ENCODE data around the gene CDC42BPB. TPM values are rescaled to one million over a fixed set of nuclear protein-coding genes. Genes with fewer than 3 reads are reported as not detected.

Gene CDC42BPB
- total and polyA plus RNA-seq, 2 of the 4 experiments (the other 2 are of a cell fraction): 49.1 to 81.4 TPM

DNA sequence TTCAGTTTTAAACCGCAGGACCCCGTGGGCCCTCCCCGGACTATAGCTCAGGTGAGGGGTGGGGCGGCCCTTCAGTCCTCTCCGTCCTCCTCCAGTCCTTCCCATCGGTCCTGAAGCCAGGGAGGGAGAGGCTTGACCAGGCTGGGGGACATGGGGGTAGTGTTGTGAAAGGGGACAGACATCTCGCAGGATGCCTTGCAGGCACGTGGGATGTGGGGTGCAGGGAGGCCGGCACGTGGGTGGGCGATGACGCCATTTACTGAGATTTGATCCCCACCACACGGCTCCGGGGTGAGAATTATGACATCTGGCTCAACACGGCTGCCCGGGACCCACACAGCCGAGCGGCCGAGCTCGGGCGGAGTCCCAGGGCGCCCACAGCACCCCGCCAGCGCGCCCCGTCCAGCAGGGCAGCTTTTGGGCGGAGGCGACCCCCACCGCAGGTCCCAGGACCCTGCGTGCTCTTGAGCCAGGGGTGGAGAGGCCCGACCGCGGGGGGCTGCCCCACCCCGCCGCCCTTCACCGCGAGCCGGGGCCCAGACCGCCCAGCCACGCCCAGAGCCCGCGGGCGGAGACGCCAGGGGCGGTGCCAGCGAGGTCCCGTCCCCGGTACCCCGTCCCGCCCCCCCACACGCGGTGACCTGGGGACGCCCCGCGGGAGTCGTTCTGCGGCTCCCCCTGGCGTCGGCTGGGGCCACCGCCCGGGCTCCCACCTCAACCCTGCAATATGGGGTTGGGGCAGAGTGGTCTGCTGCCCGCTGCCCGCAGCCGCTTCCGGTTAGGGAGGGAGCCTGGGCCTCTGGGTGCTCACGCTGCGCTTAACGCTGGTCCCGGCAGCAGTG lies 33.9 kb upstream of the CDC42BPB start:
- Histone ChIP-seq H4K20me1 (ENCODE audit: insufficient read depth, low read length) (no peaks in the 10 kb centered on the region; the same call in 1 of the 2 replicates), H3K23ac (ENCODE audit: low read depth, low read length) (peak overlapping the region; percentile 59; the same call in 1 of the 2 replicates)

More for the DNA sequence above, 33.9 kb upstream of the CDC42BPB start:
- no peaks in the 10 kb centered on the region for H3K36me3 ChIP-seq (ENCODE audit: control insufficient read depth, insufficient read depth, low read length)
- peak overlapping the region in 1 of 2 experiments; percentile 35; a peak in 1 of 4 replicates for H4K8ac ChIP-seq (ENCODE audit: low read depth in 2 of 2, low read length in 2 of 2)
- H3K9me3 ChIP-seq (ENCODE audit: control insufficient read depth, insufficient read depth, low read length): no peaks in the 10 kb centered on the region; the same call in 1 of the 2 replicates
- H4K5ac ChIP-seq (ENCODE audit: low read depth, low read length): no peak overlapping the region; the same call in 1 of the 2 replicates
- peaks cover 39% of the 10 kb centered on the region for H3K27me3 ChIP-seq (ENCODE audit: control insufficient read depth, insufficient read depth, low read length)
- peak overlapping the region; percentile 59 for H3K4me2 ChIP-seq (ENCODE audit: low read depth, low read length)
- no TSS peak for BruUV-seq (replicated peaks)
- intact Hi-C loops (cut with micrococcal nuclease) (no loop called here), dilution Hi-C loops (cut with HindIII; ENCODE audit: low sequenced_read_pairs, unreplicated experiment) (no loop called here), in situ Hi-C loops (cut with MboI; ENCODE audit: low sequenced_read_pairs) (no loop called here)
- peak overlapping the region; percentile 35; the same call in 1 of the 2 replicates for H3K4ac ChIP-seq (ENCODE audit: low read depth, low read length)
- ATAC-seq (ENCODE audit: low read depth) (peak; percentile 76), DNase-seq (peak; percentile 47)
- ChIA-PET CTCF (no interaction called here), POLR2A (ENCODE audit: unreplicated experiment) (no interaction called here)
- WGBS, 2 experiments (ENCODE audit: extremely low coverage in 2 of 2, insufficient read length in 1 of 2): 9% methylated on average over 17 of the region's 69 CpGs; no CpG with 5 or more reads in 1 of the 2 experiments
- H3K4me3 ChIP-seq (ENCODE audit: insufficient read depth, low read depth, low read length): peak overlapping the region; percentile 37
- H2BK20ac ChIP-seq (ENCODE audit: low read depth, low read length): no peak overlapping the region
- no peak overlapping the region for H3K27ac ChIP-seq (ENCODE audit: insufficient read depth, low read length)
- no peak overlapping the region for H4K91ac ChIP-seq (ENCODE audit: insufficient read depth, low read depth, low read length)
- no peak overlapping the region for H3K9ac ChIP-seq (ENCODE audit: low read depth, low read length)
- peaks cover 11% of the 10 kb centered on the region for H3K4me1 ChIP-seq (ENCODE audit: control insufficient read depth, insufficient read depth, low read length)
- no peak overlapping the region for H2BK15ac ChIP-seq (ENCODE audit: low read depth, low read length)
- no peak overlapping the region for H3K18ac ChIP-seq (ENCODE audit: low read depth, low read length)
- no peaks in the 10 kb centered on the region for H3K9me1 ChIP-seq (ENCODE audit: insufficient read depth, low read length)
- no peak overlapping the region for H2BK120ac ChIP-seq (ENCODE audit: low read depth, low read length)
- no peaks in the 10 kb centered on the region for H3K79me1 ChIP-seq (ENCODE audit: low read depth in 1 of 2, low read length in 2 of 2)
- no peak overlapping the region for H2BK5ac ChIP-seq (ENCODE audit: low read depth, low read length, poor library complexity, severe bottlenecking)
- peak overlapping the region; percentile 74 for H2AFZ ChIP-seq (replicated peaks; ENCODE audit: low read length, poor library complexity)
- no peak overlapping the region for H3K14ac ChIP-seq (replicated peaks; ENCODE audit: low read depth, low read length)
- TF ChIP-seq USF2 (IDR thresholded peaks at IDR 0.05; ENCODE audit: low read depth, low read length) (peak; percentile 85), RAD21 (IDR thresholded peaks at IDR 0.05; ENCODE audit: low read length) (0 out of 2 replicates have a peak, but pooled peaks have one; percentile 1), CHD1 (IDR thresholded peaks at IDR 0.05; ENCODE audit: low read depth, low read length) (no peak), FOS (IDR thresholded peaks at IDR 0.05; ENCODE audit: low read depth, low read length) (no peak), RFX5 (IDR thresholded peaks at IDR 0.05; ENCODE audit: low read depth, low read length) (no peak), MXI1 (IDR thresholded peaks at IDR 0.05; ENCODE audit: borderline replicate concordance, low read depth, low read length) (peak; percentile 47; the same call in 1 of the 2 replicates), BHLHE40 (IDR thresholded peaks at IDR 0.05; ENCODE audit: low read depth, low read length) (peak; percentile 81), CEBPB (IDR thresholded peaks at IDR 0.05; ENCODE audit: low read depth, low read length) (no peak), NFE2L2 (IDR thresholded peaks at IDR 0.05; ENCODE audit: low read depth, low read length) (no peak)
- TF ChIP-seq, protein P1, sequence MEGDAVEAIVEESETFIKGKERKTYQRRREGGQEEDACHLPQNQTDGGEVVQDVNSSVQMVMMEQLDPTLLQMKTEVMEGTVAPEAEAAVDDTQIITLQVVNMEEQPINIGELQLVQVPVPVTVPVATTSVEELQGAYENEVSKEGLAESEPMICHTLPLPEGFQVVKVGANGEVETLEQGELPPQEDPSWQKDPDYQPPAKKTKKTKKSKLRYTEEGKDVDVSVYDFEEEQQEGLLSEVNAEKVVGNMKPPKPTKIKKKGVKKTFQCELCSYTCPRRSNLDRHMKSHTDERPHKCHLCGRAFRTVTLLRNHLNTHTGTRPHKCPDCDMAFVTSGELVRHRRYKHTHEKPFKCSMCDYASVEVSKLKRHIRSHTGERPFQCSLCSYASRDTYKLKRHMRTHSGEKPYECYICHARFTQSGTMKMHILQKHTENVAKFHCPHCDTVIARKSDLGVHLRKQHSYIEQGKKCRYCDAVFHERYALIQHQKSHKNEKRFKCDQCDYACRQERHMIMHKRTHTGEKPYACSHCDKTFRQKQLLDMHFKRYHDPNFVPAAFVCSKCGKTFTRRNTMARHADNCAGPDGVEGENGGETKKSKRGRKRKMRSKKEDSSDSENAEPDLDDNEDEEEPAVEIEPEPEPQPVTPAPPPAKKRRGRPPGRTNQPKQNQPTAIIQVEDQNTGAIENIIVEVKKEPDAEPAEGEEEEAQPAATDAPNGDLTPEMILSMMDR (conservative IDR thresholded peaks at IDR 0.05; ENCODE audit: low read depth, low read length): peak; percentile 32; the same call in 1 of the 2 replicates
- H3K56ac ChIP-seq (ENCODE audit: extremely low read depth, insufficient read depth, low read length): no peak overlapping the region
- H2AK5ac ChIP-seq (ENCODE audit: low read depth, low read length): peak overlapping the region; percentile 11; the same call in 1 of the 2 replicates
- peak overlapping the region; percentile 72 for H2AK9ac ChIP-seq (replicated peaks; ENCODE audit: low read depth, low read length, poor library complexity)
